Suppressor macrophage (primary cell): ENCODE measurements around the gene SLC25A5.
"Not testable (repeated sequence)": the region's sequence is repeated elsewhere in the genome, so short reads cannot be mapped to it uniquely, and the experiment has no call there.

ENCODE experiments used
- DNase-seq, 4 experiments: peaks; one replicate each; pipeline ENCODE4 v3.0.0-alpha.2; 2020 to 2022

The SLC25A5 gene

GRCh38 chrX:119477812-119478232, 9.6 kb downstream of the SLC25A5 start:
- peak; percentile 57 to 77 (median 67) for DNase-seq

DNA sequence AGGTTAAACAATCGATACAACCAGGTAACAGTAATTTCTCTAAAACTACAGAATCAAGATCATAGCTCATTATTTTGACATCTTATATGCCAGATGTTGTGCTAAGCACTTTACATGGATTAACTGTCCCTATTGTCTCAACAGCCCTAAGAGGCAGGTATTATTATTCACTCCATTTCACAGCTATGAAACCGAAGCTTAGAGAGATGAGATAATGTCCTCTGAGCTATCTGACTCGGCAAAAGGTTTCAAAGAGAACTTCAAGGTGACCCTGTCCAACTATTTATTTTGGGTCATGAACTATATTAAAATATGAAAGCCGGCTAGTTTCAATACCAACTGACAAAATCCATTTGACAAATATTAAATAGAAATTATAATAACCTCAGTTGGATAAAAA, 10.3 kb downstream of the SLC25A5 start:
- no peak for DNase-seq

DNA sequence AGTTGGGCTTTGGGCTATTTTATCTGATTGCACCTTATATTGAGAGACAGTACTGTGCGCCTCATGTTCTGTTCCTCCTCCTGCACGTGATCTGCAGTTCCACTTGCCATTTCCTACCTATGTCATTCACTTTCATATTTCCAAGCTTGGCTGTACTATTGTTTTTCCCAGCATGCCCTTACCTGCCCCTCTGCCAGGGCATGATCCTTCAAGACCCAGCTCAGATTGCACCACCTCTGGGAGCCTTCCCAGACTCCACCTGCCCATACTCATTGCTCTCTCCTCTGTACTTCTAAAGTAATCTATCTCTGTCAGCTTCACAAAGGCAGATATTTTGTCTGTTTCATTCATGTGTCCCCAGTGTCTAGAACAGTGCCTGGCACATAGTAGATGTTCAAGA, 11.6 kb downstream of the SLC25A5 start:
- no peak for DNase-seq

- peak in 2 of 4 experiments; percentile 17 to 28 for DNase-seq
Measured at GRCh38 chrX:119481323-119481801, 13.1 kb downstream of the SLC25A5 start.

- DNase-seq = no peak
Measured at GRCh38 chrX:119482041-119482440, 13.8 kb downstream of the SLC25A5 start.

- peak; percentile 72 to 88 (median 80) for DNase-seq
Measured at GRCh38 chrX:119482481-119483480, 14.5 kb downstream of the SLC25A5 start.

- DNase-seq = no peak
Measured at GRCh38 chrX:119486745-119487144, 18.5 kb downstream of the SLC25A5 start.

- not testable (repeated sequence) for DNase-seq
Measured at GRCh38 chrX:119487766-119488165, 19.5 kb downstream of the SLC25A5 start.

GRCh38 chrX:119488749-119489148, 20.5 kb downstream of the SLC25A5 start:
- DNase-seq = peak; percentile 46 to 66 (median 56)

GRCh38 chrX:119489212-119490074, 21.2 kb downstream of the SLC25A5 start:
- no peak for DNase-seq

GRCh38 chrX:119492463-119492862, 24.2 kb downstream of the SLC25A5 start:
- DNase-seq = no peak

DNA sequence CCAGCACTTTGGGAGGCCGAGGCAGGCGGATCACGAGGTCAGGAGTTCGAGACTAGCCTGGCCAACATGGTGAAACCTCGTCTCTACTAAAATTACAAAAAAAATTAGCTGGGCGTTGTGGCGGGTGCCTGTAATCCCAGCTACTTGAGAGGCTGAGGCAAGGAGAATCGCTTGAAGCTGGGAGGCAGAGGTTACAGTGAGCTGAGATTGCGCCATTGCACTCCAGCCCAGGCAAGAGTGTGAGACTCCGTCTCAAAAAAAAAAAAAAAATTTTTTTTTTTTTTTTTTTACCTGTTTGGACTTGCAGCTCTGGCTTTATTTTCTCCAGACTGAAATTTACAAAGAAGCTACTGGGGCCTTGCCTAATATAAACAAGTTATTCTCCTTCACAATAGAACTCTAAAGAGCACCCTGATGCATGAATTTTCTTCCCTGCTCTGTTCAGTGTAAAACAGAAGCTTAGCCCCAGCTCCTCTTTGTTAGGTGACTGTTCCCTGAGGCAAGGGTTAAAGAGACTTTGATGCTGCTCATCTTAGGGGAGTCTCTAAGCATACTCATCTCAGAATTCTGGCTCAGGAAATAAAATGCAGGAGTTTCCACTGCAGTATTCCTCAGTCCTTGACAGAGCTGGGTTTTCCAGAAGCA, 25.7 kb downstream of the SLC25A5 start:
- not testable (repeated sequence) for DNase-seq

DNA sequence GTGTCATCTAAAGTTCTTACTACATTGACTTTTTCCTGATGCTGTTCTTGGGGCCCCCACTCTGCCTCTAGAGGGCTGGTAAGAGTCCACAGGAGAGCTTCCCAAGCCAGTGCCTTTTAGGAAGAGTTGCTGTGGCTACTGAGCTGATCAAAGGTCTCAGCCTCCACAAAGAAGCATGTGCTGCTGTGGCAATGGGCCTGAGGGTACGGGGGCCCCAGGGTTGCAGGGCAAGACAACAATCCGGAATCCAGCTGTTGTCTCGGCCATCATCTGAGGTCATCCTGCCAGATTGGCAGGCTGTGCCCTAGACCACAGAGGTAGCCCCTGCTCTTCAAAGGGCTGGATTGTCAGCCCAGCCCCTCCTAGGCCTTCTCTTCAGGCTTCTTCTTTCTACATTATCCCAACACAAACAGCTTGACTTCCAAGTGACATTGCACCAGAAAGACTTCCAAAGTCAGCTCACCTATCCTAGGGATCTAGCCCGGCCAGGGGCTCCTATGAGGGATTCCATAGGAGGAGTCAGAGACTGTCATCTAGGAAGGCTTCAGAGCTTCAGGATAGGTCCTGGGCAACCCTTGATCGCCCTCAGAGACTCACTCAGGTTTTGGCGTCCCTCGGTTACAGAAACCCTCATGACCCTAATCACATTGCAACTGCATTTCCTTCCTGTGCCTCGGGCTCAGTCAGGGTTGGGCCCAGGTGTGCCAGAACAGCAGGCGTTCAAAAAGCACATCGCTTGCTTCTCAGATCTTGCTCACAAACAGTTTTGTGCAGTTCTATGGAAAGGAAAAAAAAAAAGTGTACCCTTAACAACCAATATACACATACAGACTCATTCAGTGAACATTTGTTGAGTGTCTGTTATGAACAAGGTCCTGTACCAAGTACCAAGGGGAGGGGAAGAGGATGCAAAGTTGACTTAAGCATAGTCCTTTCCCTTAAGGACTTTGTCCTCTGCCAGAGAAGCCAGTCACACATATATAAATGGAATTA, 27.8 kb downstream of the SLC25A5 start:
- DNase-seq = peak in 1 of 4 experiments; percentile 8

- DNase-seq = peak; percentile 18 to 56 (median 48)
Measured at GRCh38 chrX:119497185-119497584, 28.9 kb downstream of the SLC25A5 start.

GRCh38 chrX:119500061-119500800, 32.0 kb downstream of the SLC25A5 start:
- no peak for DNase-seq

GRCh38 chrX:119501511-119502148, 33.4 kb downstream of the SLC25A5 start:
- DNase-seq = no peak

DNA sequence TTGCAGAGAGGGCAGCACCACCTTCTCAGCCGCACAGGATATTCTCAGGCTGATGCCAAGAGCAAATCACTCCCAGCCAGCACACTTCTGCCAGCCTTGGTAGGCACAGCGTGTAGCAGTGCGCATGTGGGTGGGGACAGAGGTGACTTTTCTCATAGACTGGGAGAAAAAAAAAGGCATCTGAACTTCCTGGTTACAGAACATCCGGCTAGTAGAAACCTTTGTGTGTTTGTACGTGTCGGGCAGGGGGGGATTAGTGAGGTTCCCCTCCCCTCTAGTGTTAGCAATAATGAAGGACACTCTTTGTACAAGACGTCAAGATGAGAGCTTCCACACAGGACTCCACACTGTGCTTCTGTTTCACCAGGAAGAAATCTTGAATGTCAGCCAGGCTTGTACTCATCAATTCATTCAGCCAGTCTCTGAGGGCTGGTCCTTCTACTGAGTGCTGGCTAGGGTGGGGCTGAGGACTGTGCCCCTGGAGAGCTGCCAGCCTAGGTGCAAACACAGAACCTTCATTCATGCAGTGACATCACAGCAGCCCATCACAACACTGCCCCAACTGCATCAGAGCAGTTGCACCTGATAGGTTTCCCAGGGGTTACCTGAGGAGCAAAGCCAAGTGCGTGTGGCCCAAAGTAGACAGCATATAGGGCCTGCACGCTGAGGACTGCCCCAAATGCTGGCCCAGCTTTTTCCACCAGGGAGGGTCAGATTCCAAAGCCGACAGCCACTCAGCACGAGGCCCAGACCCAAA, 34.7 kb downstream of the SLC25A5 start:
- peak in 3 of 4 experiments; percentile 20 to 45 (median 31) for DNase-seq

DNA sequence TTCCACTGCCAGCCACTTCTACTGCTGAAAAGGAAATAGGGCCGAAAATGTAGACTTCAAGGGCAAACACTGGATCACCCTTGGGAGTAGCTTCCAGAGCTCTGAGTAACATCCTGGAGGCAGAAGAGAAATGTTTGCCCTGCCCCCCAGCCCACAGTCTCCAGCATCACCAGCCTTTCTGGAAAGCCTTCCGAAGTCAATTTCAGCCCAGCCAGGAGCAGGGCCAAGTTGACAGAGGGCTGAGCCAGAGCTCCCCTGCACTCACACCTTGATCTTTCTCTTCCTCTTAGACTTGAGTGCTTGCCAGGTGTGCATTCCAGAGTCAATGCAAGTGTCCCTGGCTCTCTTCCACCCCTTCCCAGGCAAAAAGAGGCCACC, 35.2 kb downstream of the SLC25A5 start:
- DNase-seq = no peak

GRCh38 chrX:119505145-119505544, 36.9 kb downstream of the SLC25A5 start:
- not testable (repeated sequence) for DNase-seq
